Measurements from ENCODE around the gene DHCR24.

DHCR24 gene

GRCh38 chr1:54844564-54844963 is 42.4 kb downstream of the DHCR24 start:
- no peak for DNase-seq (ENCODE audit: low spot score)

GRCh38 chr1:54843449-54843848 is 43.5 kb downstream of the DHCR24 start:
- DNase-seq (ENCODE audit: low spot score) = no peak

- DNase-seq (ENCODE audit: low spot score) = no peak
Observed at GRCh38 chr1:54842963-54843362, 44.0 kb downstream of the DHCR24 start.

GRCh38 chr1:54842206-54842915 is 44.6 kb downstream of the DHCR24 start:
- DNase-seq (ENCODE audit: low spot score) = no peak

GRCh38 chr1:54839824-54840223 is 47.2 kb downstream of the DHCR24 start:
- DNase-seq (ENCODE audit: low spot score) = no peak

GRCh38 chr1:54838565-54839180 is 48.3 kb downstream of the DHCR24 start:
- no peak for DNase-seq (ENCODE audit: low spot score)

GRCh38 chr1:54837002-54837853 is 49.8 kb downstream of the DHCR24 start:
- DNase-seq (ENCODE audit: low spot score) = no peak

GRCh38 chr1:54836594-54836993 is 50.4 kb downstream of the DHCR24 start:
- no peak for DNase-seq (ENCODE audit: low spot score)

GRCh38 chr1:54835970-54836369 is 51.0 kb downstream of the DHCR24 start:
- DNase-seq (ENCODE audit: low spot score) = no peak

- DNase-seq (ENCODE audit: low spot score) = no peak
Observed at GRCh38 chr1:54835131-54835898, 51.7 kb downstream of the DHCR24 start.

- no peak for DNase-seq (ENCODE audit: low spot score)
Observed at GRCh38 chr1:54834007-54834541, 52.9 kb downstream of the DHCR24 start.

GRCh38 chr1:54833121-54833520 is 53.9 kb downstream of the DHCR24 start:
- no peak for DNase-seq (ENCODE audit: low spot score)

GRCh38 chr1:54826226-54826816 is 60.7 kb downstream of the DHCR24 start:
- DNase-seq (ENCODE audit: low spot score) = no peak

- no peak for DNase-seq (ENCODE audit: low spot score)
Observed at GRCh38 chr1:54825696-54826095, 61.3 kb downstream of the DHCR24 start.

- no peak for DNase-seq (ENCODE audit: low spot score)
Observed at GRCh38 chr1:54823670-54824069, 63.3 kb downstream of the DHCR24 start.

- DNase-seq (ENCODE audit: low spot score) = no peak
Observed at GRCh38 chr1:54819733-54820132, 67.3 kb downstream of the DHCR24 start.

GRCh38 chr1:54819195-54819536 is 67.8 kb downstream of the DHCR24 start:
- DNase-seq (ENCODE audit: low spot score) = no peak

- no peak for DNase-seq (ENCODE audit: low spot score)
Observed at GRCh38 chr1:54818461-54819194, 68.4 kb downstream of the DHCR24 start.

- DNase-seq (ENCODE audit: low spot score) = no peak
Observed at GRCh38 chr1:54816951-54817350, 70.0 kb downstream of the DHCR24 start.

GRCh38 chr1:54816130-54816529 is 70.9 kb downstream of the DHCR24 start:
- no peak for DNase-seq (ENCODE audit: low spot score)
